ENCODE data around the gene PLPPR1.

DNA sequence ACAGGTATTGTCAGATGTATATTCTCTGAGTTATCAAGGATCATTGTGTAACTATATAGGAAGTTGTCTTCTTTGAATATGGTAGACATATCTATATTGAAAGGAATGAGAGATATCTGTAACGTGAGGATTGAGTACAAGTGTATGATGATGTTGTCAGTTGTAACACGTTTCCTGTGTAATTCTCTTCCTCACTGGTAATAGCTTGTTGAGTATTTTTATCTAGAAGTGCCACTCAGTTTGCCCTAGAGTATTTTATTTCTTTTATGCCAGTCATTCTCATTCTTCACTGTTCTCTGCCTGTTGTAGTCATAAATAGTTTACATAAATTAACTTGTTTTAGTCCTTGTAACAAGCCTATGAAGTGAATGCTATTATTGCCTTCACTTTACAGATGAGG is 184.1 kb downstream of the PLPPR1 start:
- no peak for TF ChIP-seq EZH2 (IDR thresholded peaks at IDR 0.05; ENCODE audit: low read length, missing control alignments)
- TF ChIP-seq, protein P1, sequence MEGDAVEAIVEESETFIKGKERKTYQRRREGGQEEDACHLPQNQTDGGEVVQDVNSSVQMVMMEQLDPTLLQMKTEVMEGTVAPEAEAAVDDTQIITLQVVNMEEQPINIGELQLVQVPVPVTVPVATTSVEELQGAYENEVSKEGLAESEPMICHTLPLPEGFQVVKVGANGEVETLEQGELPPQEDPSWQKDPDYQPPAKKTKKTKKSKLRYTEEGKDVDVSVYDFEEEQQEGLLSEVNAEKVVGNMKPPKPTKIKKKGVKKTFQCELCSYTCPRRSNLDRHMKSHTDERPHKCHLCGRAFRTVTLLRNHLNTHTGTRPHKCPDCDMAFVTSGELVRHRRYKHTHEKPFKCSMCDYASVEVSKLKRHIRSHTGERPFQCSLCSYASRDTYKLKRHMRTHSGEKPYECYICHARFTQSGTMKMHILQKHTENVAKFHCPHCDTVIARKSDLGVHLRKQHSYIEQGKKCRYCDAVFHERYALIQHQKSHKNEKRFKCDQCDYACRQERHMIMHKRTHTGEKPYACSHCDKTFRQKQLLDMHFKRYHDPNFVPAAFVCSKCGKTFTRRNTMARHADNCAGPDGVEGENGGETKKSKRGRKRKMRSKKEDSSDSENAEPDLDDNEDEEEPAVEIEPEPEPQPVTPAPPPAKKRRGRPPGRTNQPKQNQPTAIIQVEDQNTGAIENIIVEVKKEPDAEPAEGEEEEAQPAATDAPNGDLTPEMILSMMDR (conservative IDR thresholded peaks at IDR 0.05 in 1 of 2, IDR thresholded peaks at IDR 0.05 in 1 of 2; ENCODE audit: low read depth in 1 of 2, low read length in 2 of 2) = no peak
